GM12874 (cell line): Measurements from ENCODE around the gene NCF2.

Experiments
- CTCF ChIP-seq: IDR thresholded peaks from 2 replicates; pipeline ENCODE4 v1.5.1; 2011; ENCODE audit warnings: low read depth, mild to moderate bottlenecking, control low read depth, low read length, moderate library complexity; ENCODE audit not compliant: insufficient read depth

The NCF2 gene

DNA sequence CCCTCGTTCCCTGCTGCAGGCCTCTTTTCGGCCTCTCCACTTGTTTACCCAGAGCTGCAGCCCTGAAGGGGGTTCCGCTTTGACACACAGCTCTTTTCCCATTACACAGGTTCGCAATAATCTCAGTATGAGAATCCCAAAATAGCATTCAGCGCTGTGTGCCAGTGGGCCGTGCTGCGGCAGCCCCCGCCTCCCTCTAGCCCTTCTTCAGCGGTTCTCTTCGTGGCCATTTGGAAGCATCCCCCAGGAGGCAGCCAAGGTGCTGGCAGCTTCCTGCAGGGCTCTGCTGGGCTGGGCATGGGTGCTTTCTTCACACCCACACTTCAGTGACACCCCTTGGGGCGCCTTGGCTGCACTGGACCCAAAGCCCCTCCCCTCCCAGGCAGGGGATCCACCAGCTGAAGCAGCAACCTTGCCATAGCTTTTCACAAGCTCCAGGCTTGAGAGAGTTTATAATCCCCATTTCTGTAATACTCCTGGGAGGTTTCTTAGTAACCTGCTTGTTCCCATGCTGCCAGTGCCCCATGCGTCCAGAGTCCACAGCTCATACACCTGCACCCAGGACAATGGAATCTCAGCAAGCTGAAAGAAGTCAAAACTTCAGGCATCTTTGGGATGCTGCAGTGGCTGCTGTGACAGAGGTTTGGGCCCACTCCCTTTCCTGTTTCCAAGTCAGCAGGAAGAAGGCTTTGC is 8.1 kb downstream of the NCF2 start:
- no peak for TF ChIP-seq CTCF

DNA sequence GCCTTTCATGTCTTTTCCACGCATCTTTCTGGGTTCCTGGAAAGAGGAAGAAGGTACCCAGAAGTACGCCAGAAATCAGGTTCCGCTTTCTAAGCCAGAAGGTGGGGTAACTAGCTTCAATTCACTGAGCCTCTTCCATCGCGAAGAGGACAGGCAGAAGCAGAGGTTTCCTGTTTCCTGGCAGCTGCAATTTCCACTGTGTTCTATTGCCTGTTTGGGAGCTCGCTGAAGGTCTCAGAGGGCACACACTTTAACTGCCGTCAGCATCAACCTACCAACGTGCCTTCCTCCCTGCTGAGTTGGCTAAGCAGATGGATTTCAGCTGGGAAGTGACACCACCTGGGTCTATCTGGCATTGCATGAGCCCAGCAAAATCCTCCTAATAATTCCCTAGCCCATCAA is 10.0 kb downstream of the NCF2 start:
- peak; percentile 29; the same call in 1 of the 2 replicates for TF ChIP-seq CTCF

DNA sequence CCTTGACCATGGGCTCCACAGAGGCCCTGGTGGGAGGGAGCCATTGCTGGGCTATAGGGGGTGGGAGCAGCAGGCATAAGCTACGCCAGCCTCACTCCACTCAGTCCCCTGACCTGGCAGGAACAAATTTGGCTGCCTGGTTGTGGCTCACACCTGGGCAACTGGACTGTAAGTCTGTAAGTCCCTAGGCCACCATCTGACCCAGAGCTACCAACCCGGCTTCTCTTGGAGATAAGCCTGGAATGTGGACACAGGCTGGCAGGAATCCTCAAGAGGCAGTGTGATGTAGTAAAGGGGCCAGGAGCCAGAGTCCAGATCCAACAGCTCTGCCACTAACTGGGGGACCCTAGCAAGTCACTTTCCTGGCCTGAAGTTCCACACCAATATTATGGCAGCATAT is 11.4 kb downstream of the NCF2 start:
- no peak for TF ChIP-seq CTCF

DNA sequence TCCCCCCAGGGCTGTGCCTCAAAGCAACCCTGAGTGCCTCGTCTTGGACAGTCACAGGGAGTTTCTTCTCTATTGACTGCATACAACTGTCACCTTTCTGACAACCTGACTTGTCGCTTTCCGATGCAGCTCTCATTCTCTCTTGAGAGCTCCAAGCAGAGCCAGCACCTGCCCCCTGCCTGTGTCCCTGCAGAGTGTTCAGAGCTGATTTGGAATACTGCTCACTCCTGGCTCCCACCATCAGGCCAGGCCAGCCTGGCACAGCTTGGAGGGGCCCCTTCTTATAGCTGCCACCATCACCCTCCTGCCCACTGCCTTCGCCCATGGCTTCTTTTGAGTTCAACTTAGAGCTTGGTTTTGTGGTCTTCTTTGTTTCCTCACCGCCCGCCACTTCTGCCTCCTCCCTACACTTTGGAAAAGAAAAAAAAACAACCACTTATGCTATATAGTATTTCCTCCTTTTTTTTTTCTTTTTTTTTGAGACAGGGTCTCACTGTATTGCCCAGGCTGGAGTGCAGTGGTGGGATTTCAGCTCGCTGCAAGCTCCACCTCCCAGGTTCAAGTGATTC is 12.3 kb downstream of the NCF2 start:
- TF ChIP-seq CTCF = no peak

DNA sequence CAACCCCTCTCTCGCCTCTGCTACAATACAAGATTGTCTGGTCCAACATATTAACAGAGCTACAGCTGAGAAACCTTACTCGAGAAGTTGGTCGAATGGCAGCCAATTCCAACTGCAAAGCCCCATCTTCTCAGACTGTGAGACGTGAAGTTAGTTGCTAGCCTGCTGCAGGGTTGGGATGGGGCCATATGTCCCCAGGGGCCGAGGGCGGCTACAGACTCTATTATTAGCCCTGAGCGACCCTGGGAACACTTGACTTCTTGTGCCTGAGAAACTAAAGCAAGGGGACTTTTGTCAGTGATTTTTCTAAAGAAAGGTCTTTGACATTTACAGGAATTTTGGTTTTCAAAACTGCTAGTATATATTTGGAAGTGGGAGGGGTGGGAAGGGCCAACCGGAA is 13.7 kb downstream of the NCF2 start:
- no peak for TF ChIP-seq CTCF

GRCh38 chr1:183575606-183576005 is 14.7 kb downstream of the NCF2 start:
- TF ChIP-seq CTCF = no peak

DNA sequence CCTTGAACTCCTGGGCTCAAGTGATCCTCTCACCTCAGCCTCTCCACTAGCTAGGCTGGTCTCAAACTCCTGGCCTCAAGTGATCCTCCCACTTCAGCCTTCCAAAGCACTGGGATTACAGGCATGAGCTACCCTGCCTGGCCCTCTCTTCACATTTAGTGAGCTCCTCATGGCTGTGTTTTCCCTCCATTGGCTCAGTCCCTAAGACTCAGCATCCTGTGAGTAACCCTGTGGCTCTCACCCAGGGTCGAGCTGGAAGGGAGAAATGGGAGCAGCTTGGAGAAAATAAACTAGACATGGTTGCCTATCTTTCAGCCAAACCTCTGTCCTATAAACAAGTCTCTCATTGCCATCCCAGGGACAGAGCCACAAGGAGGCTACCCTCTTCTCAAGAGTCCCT is 17.5 kb downstream of the NCF2 start:
- no peak for TF ChIP-seq CTCF
